ENCODE results near the gene ERC2. TPM values are rescaled to one million over a fixed set of nuclear protein-coding genes. Genes with fewer than 3 reads are reported as not detected.

ERC2 gene
- total and polyA plus RNA-seq, 2 donors (not counting 1 experiment from before 2014, with no cell fraction given), result 0.14 to 0.17 TPM

GRCh38 chr3:55596212-55596611 lies 872.1 kb downstream of the ERC2 start:
- no peaks in the 10 kb centered on the region for H3K79me2 ChIP-seq (ENCODE audit: control insufficient read depth, insufficient read depth, low read length)
- H3K9ac ChIP-seq (ENCODE audit: insufficient read depth, low read length), result no peak overlapping the region
- H3K4me1 ChIP-seq (ENCODE audit: control insufficient read depth, extremely low read depth, insufficient read depth, low read length), result no peaks in the 10 kb centered on the region
- TF ChIP-seq EZH2 (IDR thresholded peaks at IDR 0.05; ENCODE audit: low read length, missing control alignments), result no peak
- TF ChIP-seq CTCF (conservative IDR thresholded peaks at IDR 0.05 in 1 of 2, IDR thresholded peaks at IDR 0.05 in 1 of 2; ENCODE audit: low read depth in 1 of 2, low read length in 2 of 2), result no peak
- H2AFZ ChIP-seq (ENCODE audit: low read length), result no peak overlapping the region
- no peaks in the 10 kb centered on the region for H3K36me3 ChIP-seq (ENCODE audit: control insufficient read depth, insufficient read depth, low read length)
- no peak overlapping the region for H3K27ac ChIP-seq (ENCODE audit: insufficient read depth, low read length)
- no peaks in the 10 kb centered on the region for H4K20me1 ChIP-seq (ENCODE audit: control insufficient read depth, extremely low read depth, insufficient read depth, low read length)
- no peak overlapping the region for H3K4me2 ChIP-seq (ENCODE audit: extremely low read depth, insufficient read depth, low read length)
- H3K9me3 ChIP-seq (ENCODE audit: control insufficient read depth, insufficient read depth, low read depth, low read length), result no peaks in the 10 kb centered on the region
- no peak overlapping the region for H3K4me3 ChIP-seq (replicated peaks in 1 of 4; ENCODE audit: control extremely low read depth in 1 of 4, insufficient read depth in 1 of 4, low read depth in 3 of 4, low read length in 4 of 4)
- no peak for DNase-seq (ENCODE audit: low read depth in 2 of 2)
- H3K27me3 ChIP-seq (ENCODE audit: control insufficient read depth, insufficient read depth, low read length), result no peaks in the 10 kb centered on the region

GRCh38 chr3:55595420-55595819 lies 872.8 kb downstream of the ERC2 start:
- no peaks in the 10 kb centered on the region for H3K9me3 ChIP-seq (ENCODE audit: control insufficient read depth, insufficient read depth, low read depth, low read length)
- H4K20me1 ChIP-seq (ENCODE audit: control insufficient read depth, extremely low read depth, insufficient read depth, low read length), result no peaks in the 10 kb centered on the region
- H3K27ac ChIP-seq (ENCODE audit: insufficient read depth, low read length), result no peak overlapping the region
- no peaks in the 10 kb centered on the region for H3K36me3 ChIP-seq (ENCODE audit: control insufficient read depth, insufficient read depth, low read length)
- no peak overlapping the region for H3K4me3 ChIP-seq (replicated peaks in 1 of 4; ENCODE audit: control extremely low read depth in 1 of 4, insufficient read depth in 1 of 4, low read depth in 3 of 4, low read length in 4 of 4)
- no peaks in the 10 kb centered on the region for H3K4me1 ChIP-seq (ENCODE audit: control insufficient read depth, extremely low read depth, insufficient read depth, low read length)
- H3K4me2 ChIP-seq (ENCODE audit: extremely low read depth, insufficient read depth, low read length), result no peak overlapping the region
- no peaks in the 10 kb centered on the region for H3K27me3 ChIP-seq (ENCODE audit: control insufficient read depth, insufficient read depth, low read length)
- H3K79me2 ChIP-seq (ENCODE audit: control insufficient read depth, insufficient read depth, low read length), result no peaks in the 10 kb centered on the region
- no peak for TF ChIP-seq EZH2 (IDR thresholded peaks at IDR 0.05; ENCODE audit: low read length, missing control alignments)
- no peak for TF ChIP-seq CTCF (conservative IDR thresholded peaks at IDR 0.05 in 1 of 2, IDR thresholded peaks at IDR 0.05 in 1 of 2; ENCODE audit: low read depth in 1 of 2, low read length in 2 of 2)
- H3K9ac ChIP-seq (ENCODE audit: insufficient read depth, low read length), result no peak overlapping the region
- no peak for DNase-seq (ENCODE audit: low read depth in 2 of 2)
- H2AFZ ChIP-seq (ENCODE audit: low read length), result no peak overlapping the region

- TF ChIP-seq EZH2 (IDR thresholded peaks at IDR 0.05; ENCODE audit: low read length, missing control alignments), result no peak
- H3K27ac ChIP-seq (ENCODE audit: insufficient read depth, low read length), result no peak overlapping the region
- H3K4me3 ChIP-seq (replicated peaks in 1 of 4; ENCODE audit: control extremely low read depth in 1 of 4, insufficient read depth in 1 of 4, low read depth in 3 of 4, low read length in 4 of 4), result no peak overlapping the region
- H3K27me3 ChIP-seq (ENCODE audit: control insufficient read depth, insufficient read depth, low read length), result no peaks in the 10 kb centered on the region
- H3K4me1 ChIP-seq (ENCODE audit: control insufficient read depth, extremely low read depth, insufficient read depth, low read length), result no peaks in the 10 kb centered on the region
- no peak overlapping the region for H3K9ac ChIP-seq (ENCODE audit: insufficient read depth, low read length)
- H3K4me2 ChIP-seq (ENCODE audit: extremely low read depth, insufficient read depth, low read length), result no peak overlapping the region
- no peaks in the 10 kb centered on the region for H3K36me3 ChIP-seq (ENCODE audit: control insufficient read depth, insufficient read depth, low read length)
- H3K79me2 ChIP-seq (ENCODE audit: control insufficient read depth, insufficient read depth, low read length), result no peaks in the 10 kb centered on the region
- no peak overlapping the region for H2AFZ ChIP-seq (ENCODE audit: low read length)
- no peaks in the 10 kb centered on the region for H3K9me3 ChIP-seq (ENCODE audit: control insufficient read depth, insufficient read depth, low read depth, low read length)
- DNase-seq (ENCODE audit: low read depth in 2 of 2), result peak in 1 of 2 donors; percentile 68
- H4K20me1 ChIP-seq (ENCODE audit: control insufficient read depth, extremely low read depth, insufficient read depth, low read length), result no peaks in the 10 kb centered on the region
These were observed 875.7 kb downstream of the ERC2 start for GRCh38 chr3:55592572-55592971.

Measured in fibroblast of lung (primary cell).